Muscle layer of duodenum (tissue), 2 donors: ENCODE data around the gene FOXD1.
"Not testable (repeated sequence)": the region's sequence is repeated elsewhere in the genome, so short reads cannot be mapped to it uniquely, and the experiment has no call there.

ENCODE experiments used
- H3K27ac ChIP-seq: one replicate; pipeline ENCODE4 v1.7.0; 2013; ENCODE audit warnings: mild to moderate bottlenecking, low read length
- H3K27me3 ChIP-seq: one replicate; pipeline ENCODE4 v1.7.0; 2013; ENCODE audit warnings: low read depth, mild to moderate bottlenecking, control low read depth, low read length
- H3K36me3 ChIP-seq, 2 donors: one replicate each; pipeline ENCODE4 v1.7.0; 2013; ENCODE audit warnings: low read length in 2 of 2, control low read depth in 1 of 2, mild to moderate bottlenecking in 1 of 2; ENCODE audit not compliant: insufficient read depth in 2 of 2, control insufficient read depth in 1 of 2
- H3K4me1 ChIP-seq, 2 donors: one replicate each; pipeline ENCODE4 v1.7.0; 2013; ENCODE audit warnings: low read length in 2 of 2, mild to moderate bottlenecking in 2 of 2, control low read depth in 1 of 2, moderate library complexity in 1 of 2; ENCODE audit not compliant: insufficient read depth in 2 of 2, control insufficient read depth in 1 of 2
- H3K4me3 ChIP-seq, 2 donors: one replicate each; pipeline ENCODE4 v1.7.0; 2013; ENCODE audit warnings: low read length in 2 of 2, low read depth in 1 of 2, mild to moderate bottlenecking in 1 of 2
- H3K9me3 ChIP-seq, 2 donors: one replicate each; pipeline ENCODE4 v1.7.0; 2013; ENCODE audit warnings: low read length in 2 of 2, control low read depth in 1 of 2, mild to moderate bottlenecking in 1 of 2; ENCODE audit not compliant: control insufficient read depth in 1 of 2
- donor health status: healthy.

Gene FOXD1

DNA sequence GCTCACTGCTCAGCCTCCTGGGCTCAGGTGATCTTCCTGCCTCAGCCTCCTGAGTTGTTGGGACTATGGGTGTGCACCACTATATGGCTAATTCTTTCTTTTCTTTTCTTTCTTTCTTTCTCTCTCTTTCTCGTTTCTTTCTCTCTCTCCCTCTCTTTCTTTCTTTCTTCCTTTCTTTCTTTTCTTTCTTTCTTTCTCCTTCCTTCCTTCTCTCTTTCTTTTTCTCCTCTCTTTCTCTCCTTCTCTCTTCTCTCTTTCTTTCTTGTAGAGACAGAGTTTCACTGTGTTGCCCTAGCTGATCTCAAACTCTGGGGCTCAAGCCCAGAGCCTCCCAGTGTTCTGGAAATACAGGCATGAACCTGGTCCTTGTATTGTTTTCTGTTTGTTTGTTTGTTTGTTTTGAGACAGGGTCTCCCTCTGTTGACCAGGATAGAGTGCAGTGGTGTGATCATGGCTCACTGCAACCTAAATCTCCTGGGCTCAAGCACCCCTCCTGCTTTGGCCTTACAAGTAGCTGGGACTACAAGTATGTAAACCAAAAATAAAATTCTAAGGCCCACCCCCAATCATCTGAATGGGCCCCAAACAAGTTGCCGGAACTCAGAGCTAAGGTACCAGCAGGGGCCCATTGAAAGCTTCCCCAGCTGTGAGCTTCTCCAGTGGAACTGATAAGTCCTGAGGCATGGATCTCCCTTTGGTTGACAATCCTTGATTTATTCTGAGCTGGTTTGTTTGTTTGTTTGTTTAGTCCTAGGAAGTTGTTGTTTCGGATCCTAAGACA is 37.7 kb upstream of the FOXD1 start:
- Histone ChIP-seq H3K27me3 (no peaks in the 10 kb centered on the region), H3K9me3 (no peaks in the 10 kb centered on the region), H3K27ac (no peak overlapping the region), H3K4me1 (no peaks in the 10 kb centered on the region), H3K4me3 (no peak overlapping the region), H3K36me3 (no peaks in the 10 kb centered on the region)

DNA sequence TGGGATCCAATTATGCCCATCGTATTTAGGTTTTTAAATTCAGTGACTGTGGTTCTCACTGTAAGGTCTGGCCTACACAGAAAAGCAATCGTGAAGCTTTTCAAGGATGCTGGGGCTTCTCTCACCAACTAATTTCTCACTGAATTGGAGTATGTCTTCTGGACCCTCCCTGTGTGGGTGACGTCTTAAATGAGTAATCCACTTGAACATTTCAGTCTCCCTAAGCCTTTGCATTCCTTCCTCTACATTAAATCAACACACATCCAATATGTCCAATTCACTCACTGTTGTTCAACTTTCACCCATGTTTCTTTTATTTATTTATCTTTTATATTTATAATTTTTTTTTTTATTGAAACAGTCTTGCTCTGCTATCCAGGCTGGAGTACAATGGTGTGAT is 37.1 kb upstream of the FOXD1 start:
- no peaks in the 10 kb centered on the region for H3K9me3 ChIP-seq
- H3K27me3 ChIP-seq: no peaks in the 10 kb centered on the region
- H3K4me1 ChIP-seq: no peaks in the 10 kb centered on the region
- no peaks in the 10 kb centered on the region for H3K36me3 ChIP-seq
- H3K27ac ChIP-seq: no peak overlapping the region
- no peak overlapping the region for H3K4me3 ChIP-seq

- no peaks in the 10 kb centered on the region for H3K36me3 ChIP-seq
- no peak overlapping the region for H3K4me3 ChIP-seq
- no peaks in the 10 kb centered on the region for H3K9me3 ChIP-seq
- no peak overlapping the region for H3K27ac ChIP-seq
- H3K27me3 ChIP-seq: no peaks in the 10 kb centered on the region
- H3K4me1 ChIP-seq: no peaks in the 10 kb centered on the region
Observed at GRCh38 chr5:73484511-73484910, 35.9 kb upstream of the FOXD1 start.

DNA sequence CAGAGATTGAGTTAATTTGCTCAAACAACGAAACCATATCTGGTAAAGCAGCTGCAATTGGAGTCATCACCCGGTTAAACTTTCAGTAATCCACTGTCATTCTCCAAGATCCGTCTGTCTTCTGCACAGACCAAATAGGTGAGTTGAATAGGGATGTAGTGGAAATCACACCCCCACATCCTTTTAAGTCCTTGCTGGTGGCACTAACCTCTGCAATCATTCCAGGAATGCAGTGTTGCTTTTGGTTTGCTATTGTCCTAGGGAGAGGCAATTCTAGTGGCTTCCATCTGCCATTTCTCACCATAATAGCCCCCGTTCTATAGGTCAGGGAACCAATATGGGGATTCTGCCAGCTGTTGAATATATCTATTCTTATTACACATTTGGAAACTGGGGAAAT is 35.1 kb upstream of the FOXD1 start:
- Histone ChIP-seq H3K27me3 (no peaks in the 10 kb centered on the region), H3K9me3 (no peaks in the 10 kb centered on the region), H3K4me1 (no peaks in the 10 kb centered on the region), H3K4me3 (no peak overlapping the region), H3K27ac (no peak overlapping the region), H3K36me3 (no peaks in the 10 kb centered on the region)

- H3K9me3 ChIP-seq: no peaks in the 10 kb centered on the region
- no peak overlapping the region for H3K4me3 ChIP-seq
- no peaks in the 10 kb centered on the region for H3K27me3 ChIP-seq
- no peaks in the 10 kb centered on the region for H3K36me3 ChIP-seq
- no peaks in the 10 kb centered on the region for H3K4me1 ChIP-seq
- no peak overlapping the region for H3K27ac ChIP-seq
Observed at GRCh38 chr5:73482383-73483136, 34.0 kb upstream of the FOXD1 start.

DNA sequence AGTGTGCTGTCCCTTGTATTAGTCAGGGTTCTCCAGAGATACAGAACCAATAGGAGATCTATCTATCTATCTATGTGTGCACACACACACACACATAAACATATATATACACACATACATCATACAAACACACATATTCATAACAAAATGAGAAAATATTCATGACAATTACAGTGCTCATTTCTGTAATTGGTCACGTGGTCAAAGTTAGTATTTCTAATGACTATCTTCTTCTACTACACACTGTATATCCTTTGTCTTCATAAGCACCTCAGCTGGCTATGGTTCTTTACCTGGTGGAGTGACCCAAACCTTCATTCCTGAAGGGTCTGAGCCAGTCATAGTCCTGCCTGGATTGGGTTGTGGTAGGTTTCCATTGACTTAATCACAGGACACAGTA is 31.9 kb upstream of the FOXD1 start:
- Histone ChIP-seq H3K27me3 (no peaks in the 10 kb centered on the region), H3K27ac (no peak overlapping the region), H3K4me3 (no peak overlapping the region), H3K36me3 (no peaks in the 10 kb centered on the region), H3K9me3 (no peaks in the 10 kb centered on the region), H3K4me1 (no peaks in the 10 kb centered on the region)

- no peaks in the 10 kb centered on the region for H3K9me3 ChIP-seq
- no peaks in the 10 kb centered on the region for H3K4me1 ChIP-seq
- H3K27me3 ChIP-seq: no peaks in the 10 kb centered on the region
- no peaks in the 10 kb centered on the region for H3K36me3 ChIP-seq
- H3K27ac ChIP-seq: no peak overlapping the region
- no peak overlapping the region for H3K4me3 ChIP-seq
Observed at GRCh38 chr5:73472116-73472515, 23.5 kb upstream of the FOXD1 start.

- no peaks in the 10 kb centered on the region for H3K36me3 ChIP-seq
- no peaks in the 10 kb centered on the region for H3K27me3 ChIP-seq
- no peak overlapping the region for H3K4me3 ChIP-seq
- H3K4me1 ChIP-seq: no peaks in the 10 kb centered on the region
- H3K9me3 ChIP-seq: no peaks in the 10 kb centered on the region
- H3K27ac ChIP-seq: no peak overlapping the region
Observed at GRCh38 chr5:73471654-73472053, 23.1 kb upstream of the FOXD1 start.

DNA sequence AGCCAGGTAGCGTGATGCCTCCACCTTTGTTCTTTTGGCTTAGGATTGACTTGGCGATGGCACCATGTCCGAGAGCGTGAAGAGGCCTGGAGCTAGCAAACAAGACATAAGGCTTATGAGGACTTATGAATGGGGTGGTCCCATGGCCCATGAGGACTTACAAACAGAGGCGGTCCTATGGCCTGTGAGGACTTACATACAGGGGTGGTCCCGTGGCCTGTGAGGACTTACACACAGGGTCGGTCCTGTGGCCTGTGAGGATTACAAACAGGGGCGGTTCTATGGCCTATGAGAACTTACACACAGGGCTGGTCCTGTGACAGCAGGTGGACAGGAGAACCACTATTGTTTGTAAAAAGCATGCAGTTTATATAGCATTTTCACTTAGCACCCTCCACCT is 21.3 kb upstream of the FOXD1 start:
- H3K4me3 ChIP-seq: no peak overlapping the region
- H3K27me3 ChIP-seq: no peaks in the 10 kb centered on the region
- no peaks in the 10 kb centered on the region for H3K36me3 ChIP-seq
- H3K27ac ChIP-seq: no peak overlapping the region
- H3K4me1 ChIP-seq: no peaks in the 10 kb centered on the region
- no peaks in the 10 kb centered on the region for H3K9me3 ChIP-seq

- not testable (repeated sequence) for H3K27ac ChIP-seq, H3K9me3 ChIP-seq, H3K27me3 ChIP-seq, H3K4me1 ChIP-seq, H3K36me3 ChIP-seq, H3K4me3 ChIP-seq
Observed at GRCh38 chr5:73468638-73469037, 20.1 kb upstream of the FOXD1 start.

DNA sequence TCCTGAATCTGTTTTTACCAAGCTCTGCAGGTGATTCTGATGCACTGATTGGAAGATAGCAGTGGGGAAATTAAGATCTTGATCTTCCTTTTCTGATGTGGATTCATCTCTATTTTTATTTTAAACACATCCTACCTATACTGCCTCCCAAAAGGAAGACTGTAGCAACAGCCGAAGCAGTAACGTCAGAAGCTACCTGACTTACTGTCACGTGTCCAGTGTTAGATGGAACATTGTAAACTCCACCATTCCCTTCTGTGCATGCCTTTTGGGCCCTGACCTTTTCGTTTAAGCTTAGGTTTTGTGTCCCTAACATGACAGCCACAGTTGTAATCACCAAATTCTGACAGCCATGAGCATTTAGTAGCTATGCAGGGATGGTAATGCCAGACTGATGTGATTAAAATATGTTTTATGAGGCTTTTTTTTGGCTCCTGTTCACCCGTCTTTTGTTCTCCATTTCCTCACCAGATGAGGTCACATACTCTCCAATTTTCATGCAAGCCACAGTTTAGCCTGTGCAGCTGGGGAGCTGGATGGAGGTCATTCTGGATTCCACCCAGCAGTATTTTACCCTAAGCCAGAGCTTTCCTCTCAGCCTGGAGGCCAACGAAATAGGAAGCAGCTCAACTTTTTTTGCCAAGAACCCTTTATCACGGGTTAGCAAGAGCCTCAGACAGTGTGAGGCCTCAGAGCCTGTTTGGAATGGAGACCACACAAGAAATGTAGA is 15.6 kb upstream of the FOXD1 start:
- no peaks in the 10 kb centered on the region for H3K27me3 ChIP-seq
- no peaks in the 10 kb centered on the region for H3K9me3 ChIP-seq
- no peaks in the 10 kb centered on the region for H3K36me3 ChIP-seq
- H3K4me1 ChIP-seq: no peaks in the 10 kb centered on the region
- H3K4me3 ChIP-seq: no peak overlapping the region
- no peak overlapping the region for H3K27ac ChIP-seq
